HG02678 (cell line): ENCODE results near the gene SLC41A1.

Source experiments
- ATAC-seq: cut with Tn5 transposase; IDR thresholded peaks from one replicate; pipeline ENCODE4 v1.9.1; 2021; ENCODE audit warnings: mild to moderate bottlenecking, moderate library complexity; ENCODE audit not compliant: unreplicated experiment

SLC41A1 gene

DNA sequence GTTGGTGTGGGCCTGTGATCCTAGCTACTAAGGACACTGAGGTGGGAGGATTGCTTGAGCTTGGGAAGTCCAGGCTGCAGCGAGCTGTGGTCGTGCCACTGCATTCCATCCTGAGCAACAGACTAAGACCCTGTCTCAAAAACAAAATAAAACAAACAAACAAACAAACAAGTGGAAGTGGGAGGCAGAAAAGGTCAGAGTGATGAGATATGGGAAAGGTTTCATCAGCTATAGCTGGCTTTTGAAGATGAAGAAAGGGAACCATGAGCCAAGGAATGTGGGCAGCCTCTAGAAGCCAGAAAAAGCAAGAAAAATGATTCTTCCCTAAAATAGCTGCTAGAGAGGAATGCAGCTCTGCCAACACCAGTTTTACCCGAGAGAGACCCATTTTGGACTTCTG, 52.4 kb downstream of the SLC41A1 start:
- no peak for ATAC-seq

DNA sequence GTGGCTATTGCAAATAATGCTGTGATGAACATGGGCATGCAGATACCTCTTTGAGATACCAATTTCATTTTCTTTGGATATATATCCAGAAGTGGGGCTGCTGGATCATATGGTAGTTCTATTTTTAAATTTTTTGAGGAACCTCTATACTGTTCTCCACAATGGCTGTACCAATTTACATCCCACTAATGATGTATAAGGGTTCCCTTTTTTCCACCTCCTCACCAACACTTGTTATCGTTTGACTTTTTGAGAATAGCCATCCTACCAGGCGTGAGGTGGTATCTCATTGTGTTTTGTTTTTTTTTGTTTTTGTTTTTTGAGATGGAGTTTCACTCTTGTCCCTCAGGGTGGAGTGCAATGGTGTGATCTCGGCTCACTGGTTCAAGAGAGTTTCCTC, 56.4 kb downstream of the SLC41A1 start:
- ATAC-seq = no peak

GRCh38 chr1:205754857-205755256, 58.1 kb downstream of the SLC41A1 start:
- ATAC-seq = no peak

GRCh38 chr1:205751036-205751651, 61.9 kb downstream of the SLC41A1 start:
- ATAC-seq = no peak

GRCh38 chr1:205750138-205751035, 62.6 kb downstream of the SLC41A1 start, which contains the start of gene NUCKS1:
NUCKS1 (minus strand) TSS chr1:205750182; CDS start chr1:205749973, 209 bp downstream.
- peak; percentile 85 for ATAC-seq

- ATAC-seq = peak; percentile 75
These were observed 63.5 kb downstream of the SLC41A1 start for GRCh38 chr1:205749234-205750137.

DNA sequence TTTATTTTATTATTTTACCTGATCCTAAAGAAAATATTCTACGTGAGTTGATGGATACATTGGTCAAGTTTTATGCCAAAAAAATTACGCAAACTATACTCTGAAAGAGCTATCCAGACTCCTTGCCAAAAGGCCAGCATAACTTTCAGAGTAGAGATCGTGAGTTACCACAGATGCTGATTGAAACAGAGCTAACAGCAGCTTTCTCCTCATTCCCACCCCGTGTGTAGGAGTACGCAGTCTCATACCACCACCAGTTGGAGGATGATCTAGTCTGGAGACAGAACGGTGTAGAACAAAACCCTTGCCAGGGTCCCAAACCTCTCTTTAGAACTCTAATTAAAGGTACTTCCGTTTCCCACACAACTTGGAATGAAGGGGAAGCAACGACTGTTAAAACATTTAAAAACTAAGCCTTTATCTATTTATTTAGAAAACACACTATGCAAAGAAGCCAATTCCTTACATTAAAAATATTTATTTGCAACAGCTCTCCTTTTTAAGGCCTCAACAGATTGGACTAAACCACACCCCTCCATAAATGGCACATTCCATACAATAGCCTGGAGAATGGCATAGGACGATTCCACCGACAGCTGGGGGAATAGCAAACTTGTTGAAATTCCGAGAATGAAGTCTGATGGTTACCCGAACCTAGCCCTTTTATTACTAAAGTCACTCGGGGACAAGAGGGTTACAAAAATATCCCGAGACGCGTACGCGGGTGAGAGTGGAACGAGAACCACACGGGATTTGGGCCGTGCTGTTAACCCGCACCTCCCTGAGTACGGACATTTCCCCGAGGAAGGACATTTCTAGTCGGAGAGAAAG, 64.4 kb downstream of the SLC41A1 start:
- peak; percentile 9 for ATAC-seq

DNA sequence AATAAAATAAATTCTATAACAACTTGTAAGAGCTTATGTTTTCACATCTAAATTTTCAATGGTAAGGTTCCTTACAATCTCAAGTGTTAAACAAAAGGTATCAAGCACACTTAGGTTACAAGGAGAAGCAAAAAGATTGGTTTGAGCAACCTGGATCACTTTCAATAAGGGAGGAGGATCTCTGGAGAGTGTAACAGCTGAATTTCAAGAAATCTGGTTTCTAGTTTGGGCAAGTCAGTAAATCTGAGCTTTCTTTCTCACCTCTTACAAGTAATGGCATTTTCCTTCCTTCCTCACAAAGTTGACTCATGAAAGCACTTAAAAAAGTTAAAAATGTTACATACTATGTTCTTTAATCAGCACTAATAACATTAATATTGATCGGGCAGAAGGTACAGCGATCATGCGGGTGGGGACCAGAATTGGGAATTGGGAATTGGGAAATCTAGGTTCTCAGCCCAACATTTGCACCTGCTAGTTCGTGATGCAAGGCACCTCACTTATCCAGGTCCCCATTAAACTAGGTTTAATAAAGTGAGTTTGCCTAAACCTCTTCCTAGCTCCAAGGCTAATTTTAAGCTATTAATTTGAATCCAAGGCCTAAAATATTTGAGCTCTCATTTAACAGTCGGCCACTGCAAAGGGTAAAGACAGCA, 66.1 kb downstream of the SLC41A1 start:
- no peak for ATAC-seq

DNA sequence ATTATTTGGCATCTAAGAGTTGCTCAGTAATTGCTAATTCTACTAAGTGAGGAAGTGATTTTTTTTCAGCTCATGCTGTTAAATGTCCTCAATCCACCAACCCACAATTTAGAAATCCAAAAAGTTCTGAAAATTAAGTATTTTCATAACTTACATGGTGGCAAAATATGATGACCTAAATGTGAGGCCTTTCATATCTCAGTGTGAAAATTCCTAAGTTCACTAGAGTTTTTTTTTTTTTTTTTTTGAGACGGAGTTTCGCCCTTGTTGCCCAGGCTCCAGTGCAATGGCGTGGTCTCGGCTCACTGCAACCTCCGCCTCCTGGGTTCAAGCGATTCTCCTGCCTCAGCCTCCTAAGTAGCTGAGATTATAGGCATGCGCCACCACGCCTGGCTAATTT, 68.6 kb downstream of the SLC41A1 start:
- no peak for ATAC-seq

- no peak for ATAC-seq
These were observed 69.0 kb downstream of the SLC41A1 start for GRCh38 chr1:205743977-205744376.

- no peak for ATAC-seq
These were observed 71.3 kb downstream of the SLC41A1 start for GRCh38 chr1:205741681-205742080.

DNA sequence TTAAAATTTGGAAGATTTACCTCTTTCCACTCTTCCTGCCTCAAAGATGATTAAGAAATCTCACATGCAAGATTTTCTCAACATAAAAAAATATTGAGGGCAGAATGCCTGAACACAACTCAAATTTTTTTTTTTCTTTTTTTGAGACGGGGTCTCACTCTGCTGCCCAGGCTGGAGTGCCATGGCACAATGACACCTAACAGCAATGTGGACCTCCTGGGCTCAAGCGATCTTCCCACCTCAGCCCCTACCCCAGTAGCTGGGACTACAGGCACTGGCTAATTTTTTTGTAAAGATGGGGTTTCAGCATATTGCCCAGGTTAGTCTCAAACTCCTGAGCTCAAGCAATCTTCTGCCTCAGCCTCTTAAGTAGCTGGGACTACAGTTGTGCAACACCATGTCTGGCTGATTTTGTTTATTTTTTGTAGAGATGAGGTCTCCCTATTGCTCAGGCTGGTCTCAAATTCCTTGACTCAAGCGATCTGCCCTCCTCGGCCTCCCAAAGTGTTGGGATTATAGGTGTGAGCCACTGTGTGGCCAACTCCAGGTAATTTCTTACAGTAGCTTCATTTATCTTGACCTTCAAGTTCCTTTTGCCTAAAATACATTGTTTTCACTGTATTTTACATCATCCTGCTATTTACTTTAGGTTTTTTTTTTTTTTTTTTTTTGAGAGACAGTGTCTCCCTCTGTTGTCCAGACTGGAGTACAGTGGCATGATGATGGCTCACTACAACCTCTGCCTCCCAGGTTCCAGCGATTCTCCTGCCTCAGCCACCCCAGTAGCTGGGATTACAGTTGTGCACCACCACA, 73.4 kb downstream of the SLC41A1 start:
- ATAC-seq = no peak
